Measurements from ENCODE around the gene C16orf86.

Gene C16orf86, protein sequence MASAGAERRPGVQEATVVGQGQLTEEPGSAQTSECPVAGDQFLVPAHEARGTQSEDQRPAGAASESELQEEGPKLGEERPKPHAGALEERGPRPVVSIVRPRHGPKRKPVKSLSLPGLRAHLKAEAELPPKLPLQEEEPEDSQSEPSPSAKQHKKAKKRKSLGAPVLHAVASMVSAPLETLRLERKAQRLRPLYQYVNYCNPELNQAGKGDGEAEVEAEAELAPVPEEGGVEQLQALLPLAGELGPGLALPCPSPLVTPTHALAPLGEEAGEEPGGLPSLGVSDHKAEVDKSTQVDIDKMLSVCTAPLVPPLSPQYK

DNA sequence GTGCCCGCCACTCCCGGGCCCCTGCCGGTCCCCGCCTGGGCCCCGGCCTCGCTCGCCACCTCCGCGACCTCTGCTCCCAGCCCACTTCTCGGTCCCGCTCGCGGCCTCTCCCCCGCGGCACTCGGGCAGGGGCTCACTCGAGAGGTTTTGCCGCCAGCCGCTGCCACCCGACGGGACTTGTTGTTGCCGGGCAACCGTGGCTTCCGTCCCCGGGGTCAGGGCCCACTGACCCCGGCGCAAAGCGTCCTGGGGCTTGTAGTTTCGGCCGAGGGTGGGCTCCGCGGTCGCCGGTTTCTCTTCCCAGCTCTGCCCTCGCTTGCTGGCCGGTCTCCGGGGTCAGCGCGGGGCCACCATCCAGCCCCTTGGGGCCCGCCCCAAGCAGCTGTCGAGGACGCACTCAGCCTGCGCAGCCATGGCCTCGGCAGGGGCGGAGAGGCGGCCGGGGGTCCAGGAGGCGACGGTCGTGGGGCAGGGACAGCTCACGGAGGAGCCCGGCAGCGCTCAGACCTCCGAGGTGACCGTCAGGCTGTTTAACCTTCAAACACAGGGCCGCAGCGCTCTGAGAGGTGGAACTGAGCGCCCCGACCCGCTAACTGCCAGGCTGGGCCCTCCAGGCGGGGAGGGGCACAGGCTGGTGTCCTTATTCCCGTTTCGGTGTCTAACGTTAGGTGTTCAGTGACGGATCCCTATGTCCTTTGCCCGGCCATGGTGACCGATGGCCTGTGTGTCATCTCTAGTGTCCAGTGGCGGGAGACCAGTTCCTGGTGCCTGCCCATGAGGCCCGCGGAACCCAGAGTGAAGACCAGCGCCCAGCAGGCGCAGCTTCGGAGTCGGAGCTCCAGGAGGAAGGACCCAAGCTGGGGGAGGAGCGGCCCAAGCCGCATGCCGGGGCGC lies at the start of gene C16orf86, which contains the start of gene ENKD1:
Gene C16orf86, plus strand, starts transcription at position 256 of the 894 bp plus-strand sequence. Its CDS starts 157 bp downstream, at position 413.
Gene ENKD1, minus strand, starts transcription at position 192 of the 894 bp plus-strand sequence. CDS start 308 bp downstream, outside the sequence.
- DNase-seq (ENCODE audit: low spot score) = peak; percentile 84

DNA sequence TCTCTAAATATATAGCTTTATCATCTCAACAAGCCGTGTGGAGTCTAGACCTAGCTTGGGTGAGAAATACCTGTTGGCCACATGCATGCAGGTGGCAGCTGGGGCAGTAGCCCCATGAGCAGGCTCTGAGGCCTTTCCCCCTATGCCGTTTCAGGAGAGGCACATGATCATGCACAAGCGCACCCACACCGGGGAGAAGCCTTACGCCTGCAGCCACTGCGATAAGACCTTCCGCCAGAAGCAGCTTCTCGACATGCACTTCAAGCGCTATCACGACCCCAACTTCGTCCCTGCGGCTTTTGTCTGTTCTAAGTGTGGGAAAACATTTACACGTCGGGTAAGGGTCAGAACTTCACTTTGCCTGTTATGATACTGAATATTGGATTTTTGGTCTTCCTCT lies 38.4 kb upstream of the C16orf86 start:
- DNase-seq (ENCODE audit: low spot score) = no peak

DNA sequence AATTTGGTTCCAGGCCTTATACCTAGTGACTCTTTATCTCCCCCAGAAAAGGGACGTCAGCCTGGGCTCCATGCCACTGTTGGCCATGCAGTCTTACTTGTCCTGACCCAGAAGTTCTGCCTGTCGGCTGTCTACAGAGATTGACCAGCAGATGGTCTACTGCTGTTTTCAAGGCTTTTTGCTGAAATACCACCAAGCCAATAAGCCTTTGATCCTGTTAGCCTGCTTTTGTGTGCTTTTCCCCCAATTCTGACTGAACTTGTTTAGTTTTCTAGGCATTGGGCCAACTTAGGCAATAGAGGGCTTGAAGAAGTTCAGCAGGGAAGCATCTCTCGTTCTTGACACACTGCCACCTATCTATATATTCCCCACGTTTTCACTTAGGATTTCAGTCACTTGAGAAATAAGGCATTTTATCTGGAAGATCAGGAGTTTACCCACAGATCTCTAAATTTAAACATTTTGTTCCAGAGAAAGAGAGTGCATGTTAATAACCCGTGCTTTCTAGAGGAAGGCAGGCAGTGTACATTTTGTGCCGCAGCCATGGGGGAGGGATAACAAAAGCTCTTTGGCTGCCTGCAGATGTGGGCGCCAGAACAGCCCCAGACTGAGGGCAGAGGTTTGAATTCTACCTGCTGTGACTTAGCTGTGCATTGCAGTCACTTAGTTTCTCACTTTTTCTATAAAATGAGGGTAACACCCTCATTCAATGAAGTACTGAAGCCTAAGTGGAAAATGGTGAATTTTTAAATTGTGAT lies 34.0 kb upstream of the C16orf86 start:
- DNase-seq (ENCODE audit: low spot score) = no peak

DNA sequence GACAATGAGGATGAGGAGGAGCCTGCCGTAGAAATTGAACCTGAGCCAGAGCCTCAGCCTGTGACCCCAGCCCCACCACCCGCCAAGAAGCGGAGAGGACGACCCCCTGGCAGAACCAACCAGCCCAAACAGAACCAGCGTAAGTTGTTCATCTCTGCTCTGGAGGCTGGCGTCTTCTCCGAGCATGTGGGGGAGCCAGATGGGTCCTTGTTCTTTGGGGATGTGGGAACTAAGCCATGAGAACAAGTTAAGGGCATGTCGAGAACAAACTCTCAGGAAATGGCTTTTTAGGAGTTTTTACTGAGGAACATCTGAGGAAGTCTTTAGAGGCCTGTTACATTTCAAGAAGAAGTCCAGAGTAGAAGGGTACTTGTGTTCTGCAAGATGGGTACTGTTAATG lies 29.9 kb upstream of the C16orf86 start:
- DNase-seq (ENCODE audit: low spot score) = no peak

DNA sequence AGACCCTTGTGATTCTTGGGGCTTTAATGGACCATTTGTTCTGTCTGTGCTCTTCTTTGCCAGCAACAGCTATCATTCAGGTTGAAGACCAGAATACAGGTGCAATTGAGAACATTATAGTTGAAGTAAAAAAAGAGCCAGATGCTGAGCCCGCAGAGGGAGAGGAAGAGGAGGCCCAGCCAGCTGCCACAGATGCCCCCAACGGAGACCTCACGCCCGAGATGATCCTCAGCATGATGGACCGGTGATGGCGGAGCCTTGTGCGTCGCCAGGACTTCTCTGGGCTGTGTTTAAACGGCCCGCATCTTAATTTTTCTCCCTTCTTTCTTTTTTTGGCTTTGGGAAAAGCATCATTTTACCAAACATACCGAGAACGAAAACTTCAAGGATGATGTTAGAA lies 29.0 kb upstream of the C16orf86 start:
- no peak for DNase-seq (ENCODE audit: low spot score)

DNA sequence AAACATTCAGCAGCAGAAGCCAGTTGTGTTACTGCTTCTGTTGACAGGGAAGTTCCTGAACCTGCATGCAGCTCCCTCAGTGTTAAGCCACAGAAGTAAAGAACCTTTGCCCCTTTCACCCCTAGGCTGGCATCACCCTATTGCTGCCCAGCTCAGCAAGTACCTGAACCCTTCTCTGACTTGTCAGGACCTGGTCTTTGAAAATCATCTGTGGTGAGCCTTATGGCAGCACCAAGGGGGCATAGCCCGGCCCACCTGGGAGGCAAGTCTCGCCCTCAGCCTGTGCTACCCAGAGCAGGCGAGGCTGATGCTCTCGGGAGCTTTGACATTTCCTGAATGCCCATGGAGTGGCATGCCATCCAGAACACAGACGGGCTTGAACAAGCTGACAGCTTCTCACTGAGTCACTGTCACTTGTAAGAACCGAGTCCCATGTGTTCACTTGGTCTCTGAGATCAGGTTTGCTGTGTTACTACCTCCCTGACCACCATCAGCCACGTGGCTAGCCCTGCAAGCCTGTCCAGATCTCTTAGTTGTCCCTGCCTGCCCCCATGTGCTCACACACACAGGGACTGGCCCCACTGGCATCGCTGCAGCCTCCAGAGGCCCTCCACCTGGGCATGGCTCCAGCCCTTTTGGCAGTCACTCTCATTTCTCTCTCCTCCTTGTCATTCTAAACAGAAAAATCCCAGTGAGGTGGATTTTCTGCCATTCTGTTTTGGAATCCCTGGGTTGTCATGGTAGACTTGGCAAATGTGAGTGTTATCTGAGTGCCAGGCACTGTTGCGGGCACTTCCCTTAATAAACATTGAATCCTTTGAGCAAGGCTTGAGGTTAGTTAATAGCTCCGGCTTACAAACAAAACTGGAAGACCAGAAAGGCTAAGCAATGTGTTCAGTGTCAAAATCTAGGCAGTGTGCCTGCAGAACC lies 24.6 kb upstream of the C16orf86 start:
- no peak for DNase-seq (ENCODE audit: low spot score)

DNA sequence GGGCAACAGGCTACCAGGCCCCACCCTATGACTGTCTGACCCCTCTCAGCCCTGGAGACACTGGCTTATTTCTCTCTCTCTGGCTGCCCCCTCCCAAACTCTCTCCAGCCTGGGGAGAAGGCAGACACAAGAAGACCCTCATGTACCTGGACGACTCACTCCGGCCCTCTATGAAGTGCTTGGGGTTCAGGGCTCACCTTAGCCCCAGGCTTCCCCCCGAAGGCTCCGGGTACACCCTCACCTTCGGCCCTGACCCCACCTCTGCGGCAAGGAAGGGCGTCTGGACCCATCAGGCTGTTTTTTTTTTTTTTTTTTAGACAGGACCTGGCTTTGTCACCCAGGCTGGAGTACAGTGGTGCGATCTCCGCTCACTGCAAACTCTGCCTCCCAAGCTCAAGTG lies 22.6 kb upstream of the C16orf86 start:
- no peak for DNase-seq (ENCODE audit: low spot score)

DNA sequence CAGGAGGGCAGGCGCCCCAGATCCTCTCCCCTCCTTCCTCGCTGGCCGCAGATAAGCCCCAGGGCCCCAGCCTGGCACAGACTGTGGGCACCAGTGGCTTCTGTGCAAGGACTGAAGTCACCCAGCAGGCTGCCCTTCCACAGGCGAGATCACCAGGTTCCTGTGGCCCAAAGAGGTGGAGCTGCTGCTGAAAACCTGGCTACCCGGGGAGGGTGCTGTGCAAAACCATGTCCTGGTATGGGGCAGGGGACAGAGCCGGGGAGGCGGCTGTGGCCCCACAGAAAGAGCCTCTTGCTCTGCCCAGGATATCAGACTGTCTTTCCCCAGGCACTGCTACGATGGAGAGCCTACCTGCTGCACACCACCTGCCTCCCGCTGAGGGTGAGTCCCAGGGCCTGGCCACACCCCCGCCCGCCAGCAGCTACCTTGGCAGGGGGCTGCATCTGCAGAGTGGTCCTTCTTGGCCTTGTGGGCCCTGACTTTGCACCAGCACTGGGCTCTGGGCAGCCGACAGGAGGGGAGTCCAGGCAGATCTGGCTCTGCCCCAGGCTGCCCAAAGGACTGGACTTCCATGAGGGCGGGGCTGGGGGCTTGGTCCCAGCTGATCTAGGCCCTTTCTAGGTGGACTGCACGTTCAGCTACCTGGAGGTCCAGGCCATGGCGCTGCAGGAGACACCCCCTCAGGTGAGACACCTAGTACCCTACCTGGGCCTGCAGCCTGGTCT lies 21.1 kb upstream of the C16orf86 start:
- DNase-seq (ENCODE audit: low spot score) = no peak

DNA sequence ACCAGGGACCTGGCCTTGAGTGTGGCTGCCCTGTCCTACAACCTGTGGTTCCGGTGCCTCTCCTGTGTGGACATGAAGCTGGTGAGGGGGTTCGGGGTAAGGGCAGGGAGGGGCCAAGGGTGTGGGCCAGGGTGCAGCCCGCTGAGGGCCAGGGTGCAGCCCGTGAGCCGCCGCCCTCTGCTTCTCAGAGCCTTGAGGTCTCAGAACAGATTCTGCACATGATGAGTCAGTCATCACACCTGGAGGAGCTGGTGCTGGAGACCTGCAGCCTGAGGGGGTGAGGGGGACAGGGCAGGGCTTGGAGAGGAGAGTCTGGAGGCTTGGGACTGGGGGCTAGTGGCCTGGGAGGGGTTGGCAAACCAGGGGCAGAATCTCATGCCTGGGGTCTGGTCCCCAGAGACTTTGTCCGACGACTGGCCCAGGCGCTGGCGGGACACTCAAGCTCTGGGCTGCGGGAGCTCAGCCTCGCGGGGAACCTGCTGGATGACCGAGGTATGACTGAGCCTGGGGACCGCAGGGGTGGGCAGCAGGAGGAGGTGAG lies 19.4 kb upstream of the C16orf86 start:
- DNase-seq (ENCODE audit: low spot score) = no peak

DNA sequence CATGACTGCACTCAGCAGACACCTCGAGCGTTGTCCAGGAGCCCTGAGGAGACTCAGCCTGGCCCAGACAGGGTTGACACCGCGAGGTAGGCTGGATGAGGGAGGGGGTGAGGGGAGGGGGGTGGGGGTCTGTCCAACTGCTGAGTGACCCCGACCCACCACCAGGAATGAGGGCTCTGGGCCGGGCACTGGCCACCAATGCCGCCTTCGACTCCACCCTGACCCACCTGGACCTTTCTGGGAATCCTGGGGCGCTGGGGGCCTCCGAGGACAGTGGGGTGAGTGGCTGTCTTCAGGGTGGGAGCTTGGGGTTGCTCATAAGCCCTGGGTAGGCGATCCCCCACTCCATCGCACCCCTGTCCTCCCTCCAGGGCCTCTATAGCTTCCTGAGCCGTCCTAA lies 18.9 kb upstream of the C16orf86 start:
- no peak for DNase-seq (ENCODE audit: low spot score)

DNA sequence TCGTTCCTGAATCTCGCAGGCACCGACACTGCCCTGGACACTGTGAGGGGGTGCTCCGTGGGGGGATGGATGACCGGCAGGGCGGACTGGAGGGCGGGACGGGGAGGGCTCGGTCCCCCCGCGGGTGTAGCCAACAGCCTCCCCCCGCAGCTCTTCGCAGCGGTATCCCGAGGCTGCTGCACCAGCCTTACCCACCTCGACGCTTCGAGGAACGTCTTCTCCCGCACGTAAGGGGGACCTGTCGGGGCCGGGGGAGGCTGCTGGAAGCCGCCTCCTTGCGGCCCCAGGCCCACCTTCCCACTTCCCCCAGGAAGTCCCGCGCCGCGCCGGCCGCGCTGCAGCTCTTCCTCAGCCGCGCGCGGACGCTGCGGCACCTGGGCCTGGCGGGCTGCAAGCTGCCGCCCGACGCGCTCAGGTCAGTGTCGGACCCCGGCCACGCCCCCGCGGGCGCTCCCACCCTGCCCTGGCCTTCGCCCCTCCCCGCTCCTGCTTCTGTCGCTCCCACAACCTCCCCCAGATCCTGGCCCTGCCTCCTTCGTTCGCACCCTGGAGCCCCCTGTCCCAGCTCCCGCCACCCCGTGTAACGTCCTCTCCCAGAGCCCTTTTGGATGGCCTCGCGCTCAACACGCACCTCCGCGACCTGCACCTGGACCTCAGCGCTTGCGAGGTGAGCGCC lies 18.4 kb upstream of the C16orf86 start:
- DNase-seq (ENCODE audit: low spot score) = no peak

DNA sequence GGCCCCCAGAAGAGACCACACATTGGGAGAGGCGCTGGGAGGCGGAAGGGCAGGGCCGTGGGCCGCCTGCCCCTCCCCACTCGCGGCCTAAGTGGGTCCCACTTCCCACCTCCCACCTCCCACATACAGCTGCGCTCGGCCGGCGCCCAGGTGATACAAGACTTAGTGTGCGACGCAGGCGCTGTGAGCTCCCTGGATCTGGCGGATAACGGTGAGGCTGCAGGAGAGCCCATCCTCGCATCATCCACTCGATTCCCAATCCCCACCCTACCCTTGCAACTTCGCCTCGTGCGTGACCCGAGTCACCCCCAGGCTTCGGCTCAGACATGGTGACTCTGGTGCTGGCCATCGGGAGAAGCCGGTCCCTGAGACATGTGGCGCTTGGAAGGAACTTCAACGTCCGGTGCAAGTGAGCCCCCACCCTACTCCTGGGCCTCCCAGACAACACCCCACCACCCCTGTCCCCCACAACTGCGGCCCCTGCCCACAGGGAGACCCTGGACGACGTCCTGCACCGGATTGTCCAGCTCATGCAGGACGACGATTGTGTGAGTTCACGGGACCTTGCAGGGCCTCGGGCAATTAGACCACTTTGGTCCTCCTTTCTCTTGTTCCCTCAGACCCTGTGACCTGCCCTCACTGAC lies 17.7 kb upstream of the C16orf86 start:
- no peak for DNase-seq (ENCODE audit: low spot score)

DNA sequence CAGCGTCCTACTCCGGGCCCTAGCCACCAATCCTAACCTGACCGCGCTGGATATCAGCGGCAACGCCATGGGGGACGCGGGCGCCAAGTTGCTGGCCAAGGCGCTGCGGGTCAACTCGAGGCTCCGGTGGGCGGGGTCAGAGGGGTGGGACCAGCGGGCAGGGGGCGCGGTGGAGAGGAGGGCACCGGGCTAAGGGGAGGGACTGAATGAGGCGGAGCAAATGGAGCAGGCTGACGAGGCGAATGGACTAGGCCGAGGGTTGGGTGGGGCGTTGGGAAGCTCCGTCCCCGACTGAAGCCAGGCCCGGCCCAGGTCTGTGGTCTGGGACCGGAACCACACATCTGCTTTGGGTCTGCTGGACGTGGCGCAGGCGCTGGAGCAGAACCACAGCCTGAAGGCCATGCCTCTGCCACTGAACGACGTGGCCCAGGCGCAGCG lies 17.1 kb upstream of the C16orf86 start:
- DNase-seq (ENCODE audit: low spot score) = no peak

DNA sequence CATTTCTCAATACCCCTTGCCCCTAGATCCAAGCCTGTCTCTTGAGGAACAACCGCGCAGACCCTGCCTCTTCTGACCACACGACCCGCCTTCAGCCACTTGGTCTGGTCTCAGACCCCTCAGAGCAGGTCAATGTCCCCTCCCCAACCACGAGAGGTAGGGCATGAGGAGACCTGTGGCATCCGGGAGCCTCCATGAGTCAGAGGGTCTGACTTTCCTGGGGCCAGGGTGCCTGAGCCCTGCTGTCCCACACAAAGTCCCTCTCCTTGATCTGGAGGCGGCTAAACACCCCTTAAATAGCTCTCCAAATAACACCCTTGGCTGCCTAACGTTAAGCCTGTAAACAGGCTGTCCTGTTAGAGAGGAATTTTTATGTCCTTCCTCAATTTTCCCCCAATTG lies 16.6 kb upstream of the C16orf86 start:
- DNase-seq (ENCODE audit: low spot score) = no peak

DNA sequence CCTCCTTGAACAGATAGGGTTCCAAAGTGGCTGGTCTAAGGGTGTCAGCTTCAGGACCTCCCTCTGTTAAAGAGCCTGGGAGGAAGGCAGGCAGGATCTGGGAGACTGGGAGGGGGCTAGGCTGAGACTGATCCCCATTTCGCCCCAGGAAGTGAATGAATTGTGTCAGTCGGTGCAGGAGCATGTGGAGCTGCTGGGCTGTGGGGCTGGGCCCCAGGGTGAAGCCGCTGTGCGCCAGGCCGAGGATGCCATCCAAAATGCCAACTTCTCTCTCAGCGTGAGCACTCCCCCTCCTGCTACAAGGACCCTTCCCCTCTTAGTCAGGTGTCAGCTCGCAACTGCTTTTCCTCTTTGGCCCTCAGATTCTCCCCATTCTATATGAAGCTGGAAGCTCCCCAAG lies 15.6 kb upstream of the C16orf86 start:
- DNase-seq (ENCODE audit: low spot score) = no peak

DNA sequence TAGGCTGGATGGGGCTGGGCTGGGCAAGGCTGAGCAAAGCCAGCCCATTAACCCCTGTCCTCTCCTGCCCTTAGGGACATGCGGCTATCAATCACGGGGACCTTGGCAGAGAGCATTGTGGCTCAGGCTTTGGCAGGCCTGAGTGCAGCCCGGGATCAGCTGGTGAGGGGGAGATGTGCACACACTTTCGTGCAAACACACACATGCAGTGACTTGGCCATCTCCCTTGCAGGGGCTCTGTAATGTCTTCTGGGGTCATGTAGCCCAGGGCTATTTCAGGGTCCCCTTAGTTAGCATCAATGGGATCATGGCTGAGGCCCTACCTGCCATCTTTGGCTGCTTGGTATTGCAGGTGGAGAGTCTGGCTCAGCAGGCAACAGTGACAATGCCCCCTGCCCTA lies 14.8 kb upstream of the C16orf86 start:
- DNase-seq (ENCODE audit: low spot score) = no peak

DNA sequence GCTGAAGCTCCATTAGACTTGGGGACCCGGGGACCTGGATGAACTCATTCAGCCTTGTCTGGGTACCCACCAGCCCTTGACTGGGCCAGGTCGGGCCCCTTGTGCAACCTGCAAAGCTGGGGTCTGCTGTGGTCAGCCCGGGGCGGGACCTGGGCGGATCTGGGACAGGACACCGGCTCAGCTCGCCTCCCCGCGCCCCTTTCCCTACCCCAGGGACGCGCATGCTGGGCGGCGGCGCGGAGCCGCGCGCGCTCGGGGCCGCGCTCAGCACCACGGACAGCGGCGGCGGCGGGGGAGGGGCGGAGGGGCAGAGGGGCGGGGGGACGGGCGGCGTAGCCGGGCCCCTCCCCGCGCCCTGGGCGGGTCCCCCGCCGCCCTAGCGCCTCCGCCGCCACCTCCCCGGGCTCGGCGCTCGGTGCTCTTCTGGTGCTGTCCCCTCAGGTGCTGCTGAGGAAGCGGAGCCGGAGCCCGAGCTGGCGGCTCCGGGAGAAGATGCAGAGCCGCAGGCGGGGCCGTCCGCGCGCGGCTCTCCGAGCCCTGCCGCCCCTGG lies 14.0 kb upstream of the C16orf86 start:
- no peak for DNase-seq (ENCODE audit: low spot score)

DNA sequence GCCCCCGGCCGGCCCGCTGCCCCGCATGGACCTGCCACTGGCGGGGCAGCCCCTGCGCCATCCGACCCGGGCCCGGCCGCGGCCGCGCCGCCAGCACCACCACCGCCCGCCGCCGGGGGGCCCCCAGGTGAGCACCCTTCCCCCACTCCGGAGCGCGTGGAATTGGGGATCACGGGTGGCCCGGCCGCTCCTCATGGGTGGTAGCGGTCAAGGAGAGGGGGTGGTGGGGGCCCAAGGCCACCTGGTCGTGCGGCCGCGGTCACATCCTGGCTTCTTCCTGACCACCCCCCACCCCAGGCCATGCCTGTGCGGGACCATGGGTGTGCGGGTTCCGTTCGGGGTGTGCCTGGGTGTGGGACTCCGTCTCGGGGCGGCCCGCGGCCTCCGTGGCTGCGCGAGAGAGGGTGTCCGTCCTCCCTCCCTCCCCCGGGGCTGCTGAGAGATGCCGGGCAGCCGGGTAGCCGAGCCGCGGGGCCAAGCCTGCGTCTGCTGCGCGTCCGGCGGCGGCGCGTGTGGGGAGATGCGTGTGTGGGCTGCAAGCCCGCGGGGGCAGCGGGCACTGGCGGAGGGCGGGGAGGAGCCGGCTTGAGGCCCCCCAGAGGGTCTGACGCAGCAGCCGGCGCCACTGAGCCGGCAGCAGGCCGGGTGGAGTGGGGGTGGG lies 13.4 kb upstream of the C16orf86 start:
- DNase-seq (ENCODE audit: low spot score) = no peak
